Measurements from ENCODE around the gene CGNL1. TPM values are rescaled to one million over a fixed set of nuclear protein-coding genes. Genes with fewer than 3 reads are reported as not detected.
A peak's percentile ranks its signal among the peaks of the same experiment; 100 is the strongest.

Gene CGNL1
- polyA plus RNA-seq, 2 of the 4 experiments (the other 2 are of a cell fraction), result 1.4 to 1.8 TPM

- CTCF ChIA-PET, result interaction anchor here (0.5 to 23.4 kb wide), 5 partner anchors 8 to 434 kb away, joined by 3 to 475 read pairs (median 3); no protein-coding TSS in a partner anchor
- H3K27ac ChIP-seq, result no peak overlapping the region
- TF ChIP-seq USF2 (IDR thresholded peaks at IDR 0.05) (no peak), RNF2 (IDR thresholded peaks at IDR 0.05; ENCODE audit: borderline replicate concordance, low read depth) (no peak), CBX2 (IDR thresholded peaks at IDR 0.05; ENCODE audit: borderline replicate concordance, low read depth) (no peak), SMC3 (IDR thresholded peaks at IDR 0.05) (no peak), NFE2L2 (conservative IDR thresholded peaks at IDR 0.05; ENCODE audit: low read length) (no peak), HOXB13 (CRISPR knock-in tag; IDR thresholded peaks at IDR 0.05; ENCODE audit: low read depth) (no peak), HEYL (CRISPR knock-in tag; IDR thresholded peaks at IDR 0.05) (no peak), MYC (IDR thresholded peaks at IDR 0.05; ENCODE audit: borderline replicate concordance, low read length) (no peak), REST (IDR thresholded peaks at IDR 0.05) (no peak), HMGXB4 (CRISPR knock-in tag; IDR thresholded peaks at IDR 0.05; ENCODE audit: borderline replicate concordance) (no peak), RFX5 (IDR thresholded peaks at IDR 0.05) (no peak), BHLHE40 (IDR thresholded peaks at IDR 0.05; ENCODE audit: low read depth, low read length) (no peak), EP300 (IDR thresholded peaks at IDR 0.05) (no peak), PBX3 (IDR thresholded peaks at IDR 0.05) (no peak)
- WGBS (ENCODE audit: missing lambda C conversion rate), result 73% methylated on average over 6 of the region's 6 CpGs
- POLR2A ChIA-PET, result no interaction called here
- H3K4me2 ChIP-seq, result no peak overlapping the region
- H3K9me3 ChIP-seq, result no peaks in the 10 kb centered on the region
- H3K4me1 ChIP-seq, result peaks cover 8% of the 10 kb centered on the region; the same call in 2 of the 3 replicates
- DNase-seq (ENCODE audit: low read depth in 1 of 2, low spot score in 1 of 2), result no peak
- ATAC-seq, result no peak
- H3K4me3 ChIP-seq, result no peak overlapping the region
- FAIRE-seq, result no peak
Observed at GRCh38 chr15:57534281-57534680, 158.0 kb downstream of the CGNL1 start.

GRCh38 chr15:57537072-57537471, 160.8 kb downstream of the CGNL1 start:
- POLR2A ChIA-PET, result no interaction called here
- no peak overlapping the region; the same call in 2 of the 3 replicates for H3K4me2 ChIP-seq
- H3K9me3 ChIP-seq, result no peaks in the 10 kb centered on the region
- ATAC-seq, result peak; percentile 35 to 68; a peak in 4 of 6 replicates
- H3K4me1 ChIP-seq, result peaks cover 8% of the 10 kb centered on the region; the same call in 2 of the 3 replicates
- H3K27ac ChIP-seq, result no peak overlapping the region
- TF ChIP-seq RCOR1 (IDR thresholded peaks at IDR 0.05; ENCODE audit: low read depth, low read length) (no peak), FOSL2 (IDR thresholded peaks at IDR 0.05) (no peak), FOSL2 (CRISPR knock-in tag; IDR thresholded peaks at IDR 0.05) (peak; percentile 81), REST (IDR thresholded peaks at IDR 0.05) (no peak)
- CTCF ChIA-PET, result interaction anchor here (0.6 to 23.4 kb wide), 5 partner anchors 8 to 329 kb away, joined by 3 to 475 read pairs (median 178); no protein-coding TSS in a partner anchor
- FAIRE-seq, result no peak
- no peak overlapping the region for H3K4me3 ChIP-seq
- 72% methylated on average over 7 of the region's 7 CpGs for WGBS (ENCODE audit: missing lambda C conversion rate)
- DNase-seq (ENCODE audit: low read depth in 1 of 2, low spot score in 1 of 2), result peak in 1 of 2 experiments; percentile 57
